Liver (tissue), 3 donors: ENCODE data around the gene CCDC33.

Experiments
- CTCF ChIP-seq: fragments of 150-350 bp; IDR thresholded peaks from 2 replicates; pipeline ENCODE4 v1.5.1; 2017; ENCODE audit warnings: improper control_type of control experiment, low read depth, low read length; ENCODE audit not compliant: missing input control
- FOXA1 ChIP-seq: IDR thresholded peaks from 2 replicates; pipeline ENCODE4 v1.6.1; 2016; ENCODE audit warnings: antibody characterized with exemption
- GABPA ChIP-seq, 2 donors: IDR thresholded peaks in 1 of 2; conservative IDR thresholded peaks in 1 of 2; 2 replicates each; pipeline ENCODE4 v1.6.1; 2016; ENCODE audit warnings: antibody characterized with exemption in 2 of 2, mild to moderate bottlenecking in 1 of 2, moderate library complexity in 1 of 2
- JUND ChIP-seq, 2 donors: IDR thresholded peaks; 2 replicates each; pipeline ENCODE4 v1.6.1; 2016; ENCODE audit warnings: antibody characterized with exemption in 2 of 2
- REST ChIP-seq: IDR thresholded peaks from 2 replicates; pipeline ENCODE4 v1.6.1; 2016; ENCODE audit warnings: antibody characterized with exemption, mild to moderate bottlenecking
- donor health status: healthy.
- donor health status: healthy.

GRCh38 chr15:74332011-74332410, 95.9 kb downstream of the CCDC33 start:
- TF ChIP-seq CTCF (no peak), GABPA (IDR thresholded peaks at IDR 0.05 in 1 of 2, conservative IDR thresholded peaks at IDR 0.05 in 1 of 2) (no peak), REST (no peak), FOXA1 (no peak), JUND (IDR thresholded peaks at IDR 0.05) (no peak)
